Lower leg skin (tissue), 3 donors: ENCODE results near the gene LATS1.

Experiments
- POLR2A ChIP-seq, 2 donors: fragments of 450-650 bp; IDR thresholded peaks; one replicate each; pipeline ENCODE4 v1.6.1; 2016 to 2017; ENCODE audit warnings: antibody characterized with exemption in 2 of 2, mild to moderate bottlenecking in 1 of 2, moderate library complexity in 1 of 2
- TF ChIP-seq, protein P1 (sequence below), 3 donors: fragments of 450-650 bp; IDR thresholded peaks; one replicate each; pipeline ENCODE4 v1.5.1; 2016; ENCODE audit warnings: antibody characterized with exemption in 3 of 3, mild to moderate bottlenecking in 3 of 3, moderate library complexity in 2 of 3

DNA sequence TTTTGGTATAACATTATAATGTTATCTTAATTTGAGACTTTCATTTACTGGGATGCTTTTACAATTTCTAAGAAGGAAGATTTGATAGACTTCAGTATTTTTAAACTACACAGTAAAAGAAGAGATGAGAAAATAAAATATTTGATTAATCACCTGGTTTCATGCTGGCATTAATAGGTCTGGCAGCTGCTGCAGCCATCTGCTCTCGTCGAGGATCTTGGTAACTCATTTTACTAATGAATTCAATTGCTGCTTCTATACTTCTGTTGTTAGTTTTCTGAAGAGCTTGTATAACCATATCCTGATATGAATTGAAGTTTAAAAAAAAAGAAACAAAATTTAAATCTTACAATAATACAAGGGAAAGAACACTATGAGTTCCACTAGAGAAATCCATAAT lies 23.0 kb downstream of the LATS1 start:
- no peak for TF ChIP-seq POLR2A (IDR thresholded peaks at IDR 0.05)
- TF ChIP-seq, protein P1, sequence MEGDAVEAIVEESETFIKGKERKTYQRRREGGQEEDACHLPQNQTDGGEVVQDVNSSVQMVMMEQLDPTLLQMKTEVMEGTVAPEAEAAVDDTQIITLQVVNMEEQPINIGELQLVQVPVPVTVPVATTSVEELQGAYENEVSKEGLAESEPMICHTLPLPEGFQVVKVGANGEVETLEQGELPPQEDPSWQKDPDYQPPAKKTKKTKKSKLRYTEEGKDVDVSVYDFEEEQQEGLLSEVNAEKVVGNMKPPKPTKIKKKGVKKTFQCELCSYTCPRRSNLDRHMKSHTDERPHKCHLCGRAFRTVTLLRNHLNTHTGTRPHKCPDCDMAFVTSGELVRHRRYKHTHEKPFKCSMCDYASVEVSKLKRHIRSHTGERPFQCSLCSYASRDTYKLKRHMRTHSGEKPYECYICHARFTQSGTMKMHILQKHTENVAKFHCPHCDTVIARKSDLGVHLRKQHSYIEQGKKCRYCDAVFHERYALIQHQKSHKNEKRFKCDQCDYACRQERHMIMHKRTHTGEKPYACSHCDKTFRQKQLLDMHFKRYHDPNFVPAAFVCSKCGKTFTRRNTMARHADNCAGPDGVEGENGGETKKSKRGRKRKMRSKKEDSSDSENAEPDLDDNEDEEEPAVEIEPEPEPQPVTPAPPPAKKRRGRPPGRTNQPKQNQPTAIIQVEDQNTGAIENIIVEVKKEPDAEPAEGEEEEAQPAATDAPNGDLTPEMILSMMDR (IDR thresholded peaks at IDR 0.05): no peak
